ENCODE data around the gene SLC51B. TPM values are rescaled to one million over a fixed set of nuclear protein-coding genes. Genes with fewer than 3 reads are reported as not detected.

Gene SLC51B
- polyA plus RNA-seq, 1 donor from 2014 or later: not detected

- no peak overlapping the region for H3K4me3 ChIP-seq (ENCODE audit: low read length)
- H3F3A ChIP-seq (ENCODE audit: insufficient read depth, low read length, poor library complexity, severe bottlenecking): no peaks in the 10 kb centered on the region
- no peak overlapping the region for H3K9ac ChIP-seq (ENCODE audit: low read length)
Measured at GRCh38 chr15:65094294-65094995, 49.3 kb downstream of the SLC51B start.

GRCh38 chr15:65095011-65095746, 50.0 kb downstream of the SLC51B start:
- no peak overlapping the region for H3K4me2 ChIP-seq (ENCODE audit: low read length)
- TF ChIP-seq EZH2 (IDR thresholded peaks at IDR 0.05; ENCODE audit: borderline replicate concordance, insufficient read depth, low read length, poor library complexity, severe bottlenecking) (no peak), TAF1 (IDR thresholded peaks at IDR 0.05; ENCODE audit: low read depth) (no peak), SMC3 (conservative IDR thresholded peaks at IDR 0.05; ENCODE audit: poor library complexity) (no peak), EP300 (conservative IDR thresholded peaks at IDR 0.05; ENCODE audit: poor library complexity, severe bottlenecking) (no peak), REST (IDR thresholded peaks at IDR 0.05; ENCODE audit: borderline replicate concordance) (no peak), MXI1 (conservative IDR thresholded peaks at IDR 0.05; ENCODE audit: poor library complexity, severe bottlenecking) (no peak)
- no peak overlapping the region for H3K4me3 ChIP-seq (ENCODE audit: low read length)
- no peaks in the 10 kb centered on the region for H3K9me3 ChIP-seq (ENCODE audit: low read length)
- H3K79me2 ChIP-seq (replicated peaks; ENCODE audit: insufficient read depth, low read length): no peaks in the 10 kb centered on the region
- no peak overlapping the region for H3K9ac ChIP-seq (ENCODE audit: low read length)
- H3K27me3 ChIP-seq (ENCODE audit: insufficient read depth, low read depth, low read length): no peaks in the 10 kb centered on the region
- H3F3A ChIP-seq (ENCODE audit: insufficient read depth, low read length, poor library complexity, severe bottlenecking): no peaks in the 10 kb centered on the region
- no peaks in the 10 kb centered on the region for H3K36me3 ChIP-seq (ENCODE audit: insufficient read depth, low read length)
- no peak overlapping the region for H2AFZ ChIP-seq (ENCODE audit: low read depth, low read length)
- no peaks in the 10 kb centered on the region for H4K20me1 ChIP-seq (ENCODE audit: insufficient read depth)
- no peaks in the 10 kb centered on the region for H3K9me2 ChIP-seq (ENCODE audit: insufficient read depth, low read length)
- no peak overlapping the region for H3K27ac ChIP-seq (ENCODE audit: low read length)

More at GRCh38 chr15:65094294-65094995, 49.3 kb downstream of the SLC51B start:
- TF ChIP-seq RAD21 (conservative IDR thresholded peaks at IDR 0.05) (no peak), POLR2AphosphoS5 (IDR thresholded peaks at IDR 0.05) (peak; percentile 10)
- Histone ChIP-seq H3K27me3 (ENCODE audit: insufficient read depth, low read depth, low read length) (no peaks in the 10 kb centered on the region), H3K9me3 (ENCODE audit: low read length) (no peaks in the 10 kb centered on the region), H3K27ac (ENCODE audit: low read length) (no peak overlapping the region), H3K9me2 (ENCODE audit: insufficient read depth, low read length) (no peaks in the 10 kb centered on the region), H4K20me1 (ENCODE audit: insufficient read depth) (no peaks in the 10 kb centered on the region), H3K36me3 (ENCODE audit: insufficient read depth, low read length) (no peaks in the 10 kb centered on the region), H3K79me2 (replicated peaks; ENCODE audit: insufficient read depth, low read length) (no peaks in the 10 kb centered on the region), H3K4me2 (ENCODE audit: low read length) (no peak overlapping the region), H2AFZ (ENCODE audit: low read depth, low read length) (no peak overlapping the region)

DNA sequence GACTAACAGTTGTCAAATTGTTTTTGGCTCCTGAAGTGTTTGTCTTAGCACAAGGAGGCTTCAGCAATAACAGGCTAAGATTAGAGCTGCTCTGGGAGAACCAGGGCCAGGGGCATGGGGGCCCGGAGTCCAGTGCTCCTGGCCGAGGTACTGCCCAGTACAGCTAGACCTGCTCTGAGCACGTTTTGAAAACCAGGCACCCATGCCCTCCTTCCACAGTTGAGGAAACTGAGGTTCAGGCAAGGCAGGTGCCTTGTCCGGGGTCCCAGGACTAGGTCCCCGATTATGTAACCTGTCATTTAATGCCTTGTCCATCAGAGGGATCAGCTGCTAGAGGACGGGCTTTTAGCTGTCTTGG, 50.5 kb downstream of the SLC51B start:
- no peaks in the 10 kb centered on the region for H3K79me2 ChIP-seq (replicated peaks; ENCODE audit: insufficient read depth, low read length)
- H4K20me1 ChIP-seq (ENCODE audit: insufficient read depth): no peaks in the 10 kb centered on the region
- TF ChIP-seq EP300 (conservative IDR thresholded peaks at IDR 0.05; ENCODE audit: poor library complexity, severe bottlenecking) (no peak), REST (IDR thresholded peaks at IDR 0.05; ENCODE audit: borderline replicate concordance) (no peak)
- TF ChIP-seq, protein P1, sequence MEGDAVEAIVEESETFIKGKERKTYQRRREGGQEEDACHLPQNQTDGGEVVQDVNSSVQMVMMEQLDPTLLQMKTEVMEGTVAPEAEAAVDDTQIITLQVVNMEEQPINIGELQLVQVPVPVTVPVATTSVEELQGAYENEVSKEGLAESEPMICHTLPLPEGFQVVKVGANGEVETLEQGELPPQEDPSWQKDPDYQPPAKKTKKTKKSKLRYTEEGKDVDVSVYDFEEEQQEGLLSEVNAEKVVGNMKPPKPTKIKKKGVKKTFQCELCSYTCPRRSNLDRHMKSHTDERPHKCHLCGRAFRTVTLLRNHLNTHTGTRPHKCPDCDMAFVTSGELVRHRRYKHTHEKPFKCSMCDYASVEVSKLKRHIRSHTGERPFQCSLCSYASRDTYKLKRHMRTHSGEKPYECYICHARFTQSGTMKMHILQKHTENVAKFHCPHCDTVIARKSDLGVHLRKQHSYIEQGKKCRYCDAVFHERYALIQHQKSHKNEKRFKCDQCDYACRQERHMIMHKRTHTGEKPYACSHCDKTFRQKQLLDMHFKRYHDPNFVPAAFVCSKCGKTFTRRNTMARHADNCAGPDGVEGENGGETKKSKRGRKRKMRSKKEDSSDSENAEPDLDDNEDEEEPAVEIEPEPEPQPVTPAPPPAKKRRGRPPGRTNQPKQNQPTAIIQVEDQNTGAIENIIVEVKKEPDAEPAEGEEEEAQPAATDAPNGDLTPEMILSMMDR (IDR thresholded peaks at IDR 0.05; ENCODE audit: poor library complexity, severe bottlenecking): no peak
- no peaks in the 10 kb centered on the region for H3F3A ChIP-seq (ENCODE audit: insufficient read depth, low read length, poor library complexity, severe bottlenecking)
- no peak overlapping the region for H3K27ac ChIP-seq (ENCODE audit: low read length)
- H3K4me3 ChIP-seq (ENCODE audit: low read length): no peak overlapping the region
- H3K4me2 ChIP-seq (ENCODE audit: low read length): no peak overlapping the region
- H3K36me3 ChIP-seq (ENCODE audit: insufficient read depth, low read length): no peaks in the 10 kb centered on the region
- no peaks in the 10 kb centered on the region for H3K27me3 ChIP-seq (ENCODE audit: insufficient read depth, low read depth, low read length)
- H3K9me3 ChIP-seq (ENCODE audit: low read length): no peaks in the 10 kb centered on the region
- no peaks in the 10 kb centered on the region for H3K9me2 ChIP-seq (ENCODE audit: insufficient read depth, low read length)
- H2AFZ ChIP-seq (ENCODE audit: low read depth, low read length): no peak overlapping the region
- H3K9ac ChIP-seq (ENCODE audit: low read length): no peak overlapping the region

All from neural cell (in vitro differentiated cells).